Mucosa of descending colon (tissue), 3 donors: ENCODE results near the gene FADS2. TPM values are rescaled to one million over a fixed set of nuclear protein-coding genes. Genes with fewer than 3 reads are reported as not detected.
A peak's percentile ranks its signal among the peaks of the same experiment; 100 is the strongest.

Experiments used
- ATAC-seq: fragments of 200-7000 bp; cut with Tn5 transposase; one replicate; pipeline ENCODE4 v1.9.1; 2020; ENCODE audit warnings: mild to moderate bottlenecking, moderate library complexity
- DNase-seq, 3 donors: peaks; one replicate each; pipeline ENCODE4 v3.0.0-alpha.2; 2020
- H3K36me3 ChIP-seq: fragments of 200-600 bp; one replicate; pipeline ENCODE4 v1.8.0; 2021; ENCODE audit warnings: low read depth, mild to moderate bottlenecking
- H3K4me1 ChIP-seq: fragments of 200-600 bp; one replicate; pipeline ENCODE4 v1.8.0; 2021; ENCODE audit warnings: low read depth, mild to moderate bottlenecking
- H3K4me3 ChIP-seq: fragments of 200-600 bp; one replicate; pipeline ENCODE4 v1.8.0; 2021; ENCODE audit warnings: mild to moderate bottlenecking
- H3K9me3 ChIP-seq: fragments of 200-600 bp; one replicate; pipeline ENCODE4 v1.8.0; 2021; ENCODE audit warnings: mild to moderate bottlenecking
- CTCF ChIP-seq: fragments of 200-600 bp; IDR thresholded peaks from one replicate; pipeline ENCODE4 v1.8.0; 2022; ENCODE audit warnings: antibody characterized with exemption, mild to moderate bottlenecking
- intact Hi-C, 2 donors: fragments of 100-400 bp; cut with DNase I in 1 of 2; cut with micrococcal nuclease in 1 of 2; formaldehyde crosslinking; loops; one replicate each; pipeline versions ENCODE4 v1.11.0 to v1.11.1; 2022; cut with DNase I, micrococcal nuclease
- total RNA-seq, 3 donors: library from RNA; stranded (reverse); fragmentation: NEBNext Ultra II Directional in 2 of 3; extraction: Animal tissue kit (Norgen Biotek cat#: 25700) in 2 of 3; gene quantifications; one replicate each; pipeline versions ENCODE4 v1.2.1 to v1.2.4, GENCODE V29; 2021 to 2023
- donor health status: DM: no; HTN: no; CAD: no; lungs with moderate emphysema.
- donor health status: DM: no; HTN: no; CAD: no.
- donor health status: DM: no; HTN: yes; CAD: no.

The FADS2 gene
- total RNA-seq, 3 donors from 2014 or later = 2.5 to 29.3 (median 8.6) TPM

- DNase-seq (peak in 2 of 3 donors; percentile 49 to 58), ATAC-seq (peak; percentile 43)
- Histone ChIP-seq H3K4me1 (peaks cover 17% of the 10 kb centered on the region), H3K4me3 (no peak overlapping the region), H3K9me3 (no peaks in the 10 kb centered on the region), H3K36me3 (no peaks in the 10 kb centered on the region)
- no peak for TF ChIP-seq CTCF
- intact Hi-C loops = no loop called here
Observed at GRCh38 chr11:61814247-61814957, 13.7 kb upstream of the FADS2 start.

GRCh38 chr11:61814958-61815789 is 12.9 kb upstream of the FADS2 start:
- no peak for TF ChIP-seq CTCF
- intact Hi-C loops = no loop called here
- Histone ChIP-seq H3K36me3 (no peaks in the 10 kb centered on the region), H3K4me1 (peaks cover 17% of the 10 kb centered on the region), H3K9me3 (no peaks in the 10 kb centered on the region), H3K4me3 (no peak overlapping the region)
- DNase-seq = peak; percentile 83 to 92 (median 89)
- peak; percentile 82 for ATAC-seq

GRCh38 chr11:61815790-61816735 is 12.0 kb upstream of the FADS2 start:
- Histone ChIP-seq H3K36me3 (no peaks in the 10 kb centered on the region), H3K4me1 (peaks cover 17% of the 10 kb centered on the region), H3K4me3 (peak overlapping the region; percentile 14), H3K9me3 (no peaks in the 10 kb centered on the region)
- no peak for TF ChIP-seq CTCF
- peak; percentile 23 for ATAC-seq
- DNase-seq = peak; percentile 33 to 70 (median 63)
- intact Hi-C loops = no loop called here

GRCh38 chr11:61816736-61817455 is 11.2 kb upstream of the FADS2 start, which contains the start of gene FADS1:
Gene FADS1, minus strand, starts transcription at chr11:61817003. Its CDS starts 74 bp downstream, at chr11:61816929.
- Histone ChIP-seq H3K4me3 (peak within 1 kb of the TSS; percentile 14), H3K9me3 (no peaks in the 10 kb centered on the region), H3K4me1 (peaks cover 17% of the 10 kb centered on the region), H3K36me3 (no peaks in the 10 kb centered on the region)
- TF ChIP-seq CTCF = peak; percentile 22
- intact Hi-C loops = no loop called here
- ATAC-seq (peak; percentile 45), DNase-seq (peak; percentile 75 to 88 (median 82))
